ENCODE measurements around the gene NPIPB8. TPM values are rescaled to one million over a fixed set of nuclear protein-coding genes. Genes with fewer than 3 reads are reported as not detected.

The NPIPB8 gene
- polyA plus RNA-seq, 1 donor from 2014 or later = not detected

GRCh38 chr16:28609631-28610594 lies 28.0 kb upstream of the NPIPB8 start, which contains the start of gene SULT1A1:
TSS of gene SULT1A1 (minus strand) at chr16:28610044. CDS start at chr16:28608855, 1,189 bp downstream.
- no peaks in the 10 kb centered on the region for H3K9me3 ChIP-seq (ENCODE audit: low read length)
- H3K4me2 ChIP-seq (ENCODE audit: low read length) = no peak within 1 kb of the TSS
- no peaks in the 10 kb centered on the region for H4K20me1 ChIP-seq (ENCODE audit: insufficient read depth)
- H3K27ac ChIP-seq (ENCODE audit: low read length) = no peak within 1 kb of the TSS
- no peaks in the 10 kb centered on the region for H3K27me3 ChIP-seq (ENCODE audit: insufficient read depth, low read depth, low read length)
- H3K4me3 ChIP-seq (ENCODE audit: low read length) = no peak within 1 kb of the TSS
- H2AFZ ChIP-seq (ENCODE audit: low read depth, low read length) = no peak within 1 kb of the TSS
- no peak within 1 kb of the TSS for H3K9ac ChIP-seq (ENCODE audit: low read length)
- H3K79me2 ChIP-seq (replicated peaks; ENCODE audit: insufficient read depth, low read length) = no peaks in the 10 kb centered on the region
- TF ChIP-seq REST (IDR thresholded peaks at IDR 0.05; ENCODE audit: borderline replicate concordance) = no peak
- no peak for TF ChIP-seq EP300 (conservative IDR thresholded peaks at IDR 0.05; ENCODE audit: poor library complexity, severe bottlenecking)
- TF ChIP-seq SMC3 (conservative IDR thresholded peaks at IDR 0.05; ENCODE audit: poor library complexity) = no peak
- TF ChIP-seq TAF1 (IDR thresholded peaks at IDR 0.05; ENCODE audit: low read depth) = no peak
- no peak for TF ChIP-seq CTCF (IDR thresholded peaks at IDR 0.05; ENCODE audit: poor library complexity, severe bottlenecking)
- TF ChIP-seq POLR2AphosphoS5 (IDR thresholded peaks at IDR 0.05) = no peak
- TF ChIP-seq EZH2 (IDR thresholded peaks at IDR 0.05; ENCODE audit: borderline replicate concordance, insufficient read depth, low read length, poor library complexity, severe bottlenecking) = no peak
- TF ChIP-seq MXI1 (conservative IDR thresholded peaks at IDR 0.05; ENCODE audit: poor library complexity, severe bottlenecking) = no peak
- no peaks in the 10 kb centered on the region for H3F3A ChIP-seq (ENCODE audit: insufficient read depth, low read length, poor library complexity, severe bottlenecking)
- H3K36me3 ChIP-seq (ENCODE audit: insufficient read depth, low read length) = no peaks in the 10 kb centered on the region
- H3K9me2 ChIP-seq (ENCODE audit: insufficient read depth, low read length) = no peaks in the 10 kb centered on the region

- Histone ChIP-seq H3K9ac (ENCODE audit: low read length) (no peak overlapping the region), H3K4me2 (ENCODE audit: low read length) (no peak overlapping the region), H3K27me3 (ENCODE audit: insufficient read depth, low read depth, low read length) (no peaks in the 10 kb centered on the region), H3K27ac (ENCODE audit: low read length) (no peak overlapping the region), H3K79me2 (replicated peaks; ENCODE audit: insufficient read depth, low read length) (no peaks in the 10 kb centered on the region), H3K4me3 (ENCODE audit: low read length) (no peak overlapping the region), H2AFZ (ENCODE audit: low read depth, low read length) (no peak overlapping the region), H3F3A (ENCODE audit: insufficient read depth, low read length, poor library complexity, severe bottlenecking) (no peaks in the 10 kb centered on the region), H3K9me2 (ENCODE audit: insufficient read depth, low read length) (no peaks in the 10 kb centered on the region), H4K20me1 (ENCODE audit: insufficient read depth) (no peaks in the 10 kb centered on the region), H3K9me3 (ENCODE audit: low read length) (no peaks in the 10 kb centered on the region), H3K36me3 (ENCODE audit: insufficient read depth, low read length) (no peaks in the 10 kb centered on the region)
- TF ChIP-seq EZH2 (IDR thresholded peaks at IDR 0.05; ENCODE audit: borderline replicate concordance, insufficient read depth, low read length, poor library complexity, severe bottlenecking) (no peak), TAF1 (IDR thresholded peaks at IDR 0.05; ENCODE audit: low read depth) (no peak), SMC3 (conservative IDR thresholded peaks at IDR 0.05; ENCODE audit: poor library complexity) (no peak), EP300 (conservative IDR thresholded peaks at IDR 0.05; ENCODE audit: poor library complexity, severe bottlenecking) (no peak), REST (IDR thresholded peaks at IDR 0.05; ENCODE audit: borderline replicate concordance) (no peak), RAD21 (conservative IDR thresholded peaks at IDR 0.05) (no peak), MXI1 (conservative IDR thresholded peaks at IDR 0.05; ENCODE audit: poor library complexity, severe bottlenecking) (no peak), POLR2AphosphoS5 (IDR thresholded peaks at IDR 0.05) (no peak), CTCF (IDR thresholded peaks at IDR 0.05; ENCODE audit: poor library complexity, severe bottlenecking) (no peak)
Observed at GRCh38 chr16:28610595-28611191, 27.2 kb upstream of the NPIPB8 start.
